Liver (tissue), 9 donors: ENCODE results near the gene RALGAPA2. TPM values are rescaled to one million over a fixed set of nuclear protein-coding genes. Genes with fewer than 3 reads are reported as not detected.
A peak's percentile ranks its signal among the peaks of the same experiment; 100 is the strongest.

ENCODE experiments used
- DNase-seq: peaks from one replicate; pipeline ENCODE4 v3.0.0-alpha.2; 2017; ENCODE audit warnings: low spot score
- H3K27ac ChIP-seq, 2 donors: one replicate each; pipeline ENCODE4 v1.7.0; 2013; ENCODE audit warnings: inconsistent platforms in 2 of 2, low read length in 2 of 2, control low read depth in 1 of 2, low read depth in 1 of 2, mild to moderate bottlenecking in 1 of 2
- H3K27me3 ChIP-seq, 4 donors: one replicate each; pipeline versions ENCODE4 v1.6.1 to v1.7.0; 2013; ENCODE audit warnings: low read length in 3 of 4, inconsistent platforms in 1 of 4, mild to moderate bottlenecking in 1 of 4, moderate library complexity in 1 of 4; ENCODE audit not compliant: control insufficient read depth in 4 of 4, insufficient read depth in 4 of 4
- H3K36me3 ChIP-seq, 4 donors: one replicate each; pipeline versions ENCODE4 v1.6.1 to v1.7.0; 2013; ENCODE audit warnings: low read length in 3 of 4, mild to moderate bottlenecking in 3 of 4, low read depth in 1 of 4, moderate library complexity in 1 of 4; ENCODE audit not compliant: control insufficient read depth in 4 of 4, insufficient read depth in 3 of 4
- H3K4me1 ChIP-seq, 4 donors: one replicate each; pipeline versions ENCODE4 v1.6.1 to v1.7.0; 2013; ENCODE audit warnings: low read length in 3 of 4, mild to moderate bottlenecking in 3 of 4, moderate library complexity in 1 of 4; ENCODE audit not compliant: control insufficient read depth in 4 of 4, insufficient read depth in 4 of 4
- H3K4me3 ChIP-seq, 3 donors: one replicate each; pipeline versions ENCODE4 v1.6.1 to v1.7.0; 2013; ENCODE audit warnings: low read length in 3 of 3, control low read depth in 1 of 3, low read depth in 1 of 3, mild to moderate bottlenecking in 1 of 3
- H3K9ac ChIP-seq, 2 donors: one replicate each; pipeline ENCODE4 v1.7.0; 2013; ENCODE audit warnings: low read length in 2 of 2, mild to moderate bottlenecking in 2 of 2, moderate library complexity in 2 of 2, control low read depth in 1 of 2, low read depth in 1 of 2
- H3K9me3 ChIP-seq, 4 donors: one replicate each; pipeline versions ENCODE4 v1.6.1 to v1.7.0; 2013; ENCODE audit warnings: low read length in 3 of 4; ENCODE audit not compliant: control insufficient read depth in 4 of 4
- CTCF ChIP-seq: fragments of 150-350 bp; IDR thresholded peaks from 2 replicates; pipeline ENCODE4 v1.5.1; 2017; ENCODE audit warnings: improper control_type of control experiment, low read depth, low read length; ENCODE audit not compliant: missing input control
- EGR1 ChIP-seq, 2 donors: IDR thresholded peaks; 2 replicates each; pipeline ENCODE4 v1.6.1; 2016 to 2018; ENCODE audit warnings: antibody characterized with exemption in 2 of 2, low read depth in 2 of 2
- FOXA1 ChIP-seq: IDR thresholded peaks from 2 replicates; pipeline ENCODE4 v1.6.1; 2016; ENCODE audit warnings: antibody characterized with exemption
- FOXA2 ChIP-seq: IDR thresholded peaks from 2 replicates; pipeline ENCODE4 v1.6.1; 2016; ENCODE audit warnings: antibody characterized with exemption
- HNF4A ChIP-seq, 2 donors: conservative IDR thresholded peaks; 2 replicates each; pipeline ENCODE4 v1.6.1; 2016; ENCODE audit warnings: antibody characterized with exemption in 2 of 2, mild to moderate bottlenecking in 2 of 2
- HNF4G ChIP-seq: IDR thresholded peaks from 2 replicates; pipeline ENCODE4 v1.6.1; 2016; ENCODE audit warnings: antibody characterized with exemption
- JUND ChIP-seq, 2 donors: IDR thresholded peaks; 2 replicates each; pipeline ENCODE4 v1.6.1; 2016; ENCODE audit warnings: antibody characterized with exemption in 2 of 2
- MAX ChIP-seq: IDR thresholded peaks from 2 replicates; pipeline ENCODE4 v1.6.1; 2016; ENCODE audit warnings: antibody characterized with exemption
- NR2F2 ChIP-seq: IDR thresholded peaks from 2 replicates; pipeline ENCODE4 v1.6.1; 2016; ENCODE audit warnings: antibody characterized with exemption
- RAD21 ChIP-seq, 2 donors: IDR thresholded peaks; 2 replicates each; pipeline ENCODE4 v1.6.1; 2016; ENCODE audit warnings: antibody characterized with exemption in 2 of 2, mild to moderate bottlenecking in 2 of 2
- REST ChIP-seq: IDR thresholded peaks from 2 replicates; pipeline ENCODE4 v1.6.1; 2016; ENCODE audit warnings: antibody characterized with exemption, mild to moderate bottlenecking
- SP1 ChIP-seq: IDR thresholded peaks from 2 replicates; pipeline ENCODE4 v1.6.1; 2018; ENCODE audit warnings: antibody characterized with exemption, mild to moderate bottlenecking
- ZBTB33 ChIP-seq: IDR thresholded peaks from 2 replicates; pipeline ENCODE4 v1.6.1; 2016; ENCODE audit warnings: antibody characterized with exemption
- WGBS: extraction: QIAGEN DNeasy Blood & Tissue Kit; methylation state at CpG from one replicate; pipeline ENCODE4 v1.1.7; 2013; 5-methylcytosine and 5-hydroxymethylcytosine counted together
- polyA plus RNA-seq, 2 donors: library from polyadenylated mRNA; stranded (reverse) in 1 of 2; unstranded in 1 of 2; fragments of 200-250 nt in 1 of 2; fragments of >200 nt in 1 of 2; fragmentation: Nextera tagmentation in 1 of 2; extraction: Ambion mirVana in 1 of 2; gene quantifications; one replicate each; pipeline versions ENCODE4 v1.2.1 to v1.2.3, GENCODE V29; 2013 to 2015
- total RNA-seq, 2 donors: library from RNA; depleted of rRNA; stranded (reverse); fragments of >200 nt; gene quantifications; one replicate each; pipeline ENCODE4 v1.2.3, GENCODE V29; 2014
- donor health status: healthy.
- donor health status: healthy.
- donor health status: healthy.
- donor health status: healthy.
- donor health status: healthy.

Gene RALGAPA2
- total and polyA plus RNA-seq, 4 donors, result 14.8 to 89.9 (median 25.1) TPM

GRCh38 chr20:20597966-20598365 lies 114.5 kb downstream of the RALGAPA2 start:
- no peak for DNase-seq
- no peaks in the 10 kb centered on the region for H3K9me3 ChIP-seq
- H3K27ac ChIP-seq, result no peak overlapping the region
- no peak overlapping the region for H3K9ac ChIP-seq
- no peaks in the 10 kb centered on the region for H3K27me3 ChIP-seq
- H3K36me3 ChIP-seq, result peaks cover 0 to 26% (median 24%) of the 10 kb centered on the region in 4 donors
- WGBS, result 75% methylated on average over 2 of the region's 2 CpGs
- no peak for TF ChIP-seq REST
- TF ChIP-seq HNF4G, result no peak
- TF ChIP-seq HNF4A (conservative IDR thresholded peaks at IDR 0.05), result no peak
- no peak for TF ChIP-seq RAD21 (IDR thresholded peaks at IDR 0.05)
- no peak for TF ChIP-seq NR2F2
- no peak for TF ChIP-seq ZBTB33
- TF ChIP-seq SP1, result no peak
- no peak for TF ChIP-seq FOXA1
- TF ChIP-seq FOXA2, result no peak
- H3K4me1 ChIP-seq, result peaks cover 2 to 9% (median 7%) of the 10 kb centered on the region in 4 donors
- no peak overlapping the region for H3K4me3 ChIP-seq

DNA sequence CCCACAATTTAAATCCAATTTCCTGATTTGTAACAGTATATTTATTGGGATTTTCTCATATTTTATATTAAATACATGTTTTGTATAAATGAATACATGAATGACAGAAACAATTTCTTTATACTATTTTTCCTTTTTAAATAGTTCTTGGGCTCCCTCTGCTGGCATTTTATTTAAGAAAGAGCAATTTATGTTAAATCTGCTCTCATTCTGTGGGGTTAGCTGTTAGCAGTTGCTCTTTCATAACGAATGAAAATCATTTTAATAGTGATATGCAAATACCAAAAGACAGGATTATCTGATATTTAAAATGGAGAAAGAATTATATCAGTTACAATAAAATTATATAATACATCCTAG lies 118.3 kb downstream of the RALGAPA2 start:
- DNase-seq, result no peak
- Histone ChIP-seq H3K9ac (no peak overlapping the region), H3K4me1 (peaks cover 2 to 12% (median 8%) of the 10 kb centered on the region in 4 donors), H3K9me3 (no peaks in the 10 kb centered on the region), H3K27me3 (no peaks in the 10 kb centered on the region), H3K36me3 (peaks cover 0 to 28% (median 18%) of the 10 kb centered on the region in 4 donors), H3K27ac (no peak overlapping the region), H3K4me3 (no peak overlapping the region)
- WGBS, result 46% methylated on average over 1 of the region's 1 CpG
- TF ChIP-seq CTCF (peak; percentile 28), REST (no peak), EGR1 (IDR thresholded peaks at IDR 0.05; ENCODE audit: low read depth in 2 of 2) (no peak), MAX (no peak), FOXA1 (no peak), JUND (IDR thresholded peaks at IDR 0.05) (no peak), RAD21 (IDR thresholded peaks at IDR 0.05) (peak in 1 of 2 donors; percentile 13)
